C4-2B (cell line): Measurements from ENCODE around the gene RORB.
"Not testable (repeated sequence)": the region's sequence is repeated elsewhere in the genome, so short reads cannot be mapped to it uniquely, and the experiment has no call there.

Source experiments
- H3K27ac ChIP-seq: fragments of 450-650 bp; 2 replicates; pipeline ENCODE4 v1.5.1; 2017
- CTCF ChIP-seq: fragments of 450-650 bp; conservative IDR thresholded peaks from 2 replicates; pipeline ENCODE4 v1.5.1; 2017; ENCODE audit warnings: mild to moderate bottlenecking
- ZFX ChIP-seq: fragments of 450-650 bp; IDR thresholded peaks from 2 replicates; pipeline ENCODE4 v1.6.1; 2017

The RORB gene

GRCh38 chr9:74528207-74528606, 31.1 kb downstream of the RORB start:
- TF ChIP-seq CTCF: no peak
- TF ChIP-seq ZFX: no peak
- no peak overlapping the region for H3K27ac ChIP-seq

DNA sequence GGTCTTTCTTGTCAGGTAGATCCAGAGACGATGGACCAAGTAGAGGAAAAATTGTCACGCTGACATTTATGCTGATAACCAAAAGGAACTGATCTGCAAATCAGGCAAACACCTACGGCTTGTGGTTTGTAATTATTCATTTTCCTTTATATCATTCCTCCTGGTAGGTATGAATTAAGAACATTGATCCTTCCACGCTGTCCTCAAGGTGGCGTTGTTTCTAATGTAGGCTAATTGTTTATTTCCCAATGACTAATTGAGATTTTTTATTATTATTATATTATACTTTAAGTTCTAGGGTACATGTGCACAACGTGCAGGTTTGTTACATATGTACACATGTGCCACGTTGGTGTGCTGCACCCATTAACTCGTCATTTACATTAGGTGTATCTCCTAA, 33.3 kb downstream of the RORB start:
- not testable (repeated sequence) for H3K27ac ChIP-seq
- TF ChIP-seq CTCF: peak; percentile 50

GRCh38 chr9:74533253-74533652, 36.1 kb downstream of the RORB start:
- no peak overlapping the region for H3K27ac ChIP-seq
- TF ChIP-seq ZFX (no peak), CTCF (no peak)

- TF ChIP-seq ZFX: no peak
- no peak overlapping the region for H3K27ac ChIP-seq
These were observed 37.7 kb downstream of the RORB start for GRCh38 chr9:74534841-74535240.

GRCh38 chr9:74543145-74543544, 46.0 kb downstream of the RORB start:
- H3K27ac ChIP-seq: no peak overlapping the region
- TF ChIP-seq ZFX (no peak), CTCF (no peak)

- no peak for TF ChIP-seq CTCF
- no peak for TF ChIP-seq ZFX
These were observed 54.1 kb downstream of the RORB start for GRCh38 chr9:74551266-74551665.

DNA sequence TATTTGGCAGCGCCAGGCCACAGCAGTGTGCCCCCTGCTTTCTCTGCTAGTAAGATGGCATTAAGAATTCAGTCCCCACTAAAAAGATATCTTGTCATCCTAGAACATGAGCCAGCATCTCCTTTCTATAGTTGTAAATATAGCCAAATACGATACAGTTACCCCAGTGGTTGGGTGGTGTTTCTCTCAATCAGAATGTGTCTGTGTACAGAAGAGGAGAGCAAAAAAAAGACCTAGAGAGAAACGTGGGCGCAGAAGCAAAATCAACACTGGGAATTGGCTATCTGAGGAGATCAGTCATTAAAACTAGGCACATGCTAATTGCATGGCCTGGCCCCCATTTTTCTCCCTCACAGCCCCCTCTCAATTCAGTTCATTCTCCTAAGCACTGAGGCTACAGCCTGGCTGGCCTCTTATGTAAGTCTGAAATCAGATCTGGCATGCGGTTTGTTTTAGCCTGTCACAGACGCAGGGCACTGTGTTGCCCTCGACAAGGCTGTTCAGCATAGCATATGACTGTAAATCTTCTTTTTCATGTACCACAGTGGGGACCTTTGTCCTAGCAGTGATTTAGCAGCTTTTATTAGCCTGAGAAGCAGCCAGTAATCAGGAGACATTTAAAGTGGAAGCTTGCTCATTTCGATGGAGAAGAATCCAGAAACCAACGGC, 57.8 kb downstream of the RORB start:
- TF ChIP-seq CTCF (no peak), ZFX (no peak)
- no peak overlapping the region for H3K27ac ChIP-seq

More at GRCh38 chr9:74551266-74551665, 54.1 kb downstream of the RORB start:
- H3K27ac ChIP-seq: no peak overlapping the region

DNA sequence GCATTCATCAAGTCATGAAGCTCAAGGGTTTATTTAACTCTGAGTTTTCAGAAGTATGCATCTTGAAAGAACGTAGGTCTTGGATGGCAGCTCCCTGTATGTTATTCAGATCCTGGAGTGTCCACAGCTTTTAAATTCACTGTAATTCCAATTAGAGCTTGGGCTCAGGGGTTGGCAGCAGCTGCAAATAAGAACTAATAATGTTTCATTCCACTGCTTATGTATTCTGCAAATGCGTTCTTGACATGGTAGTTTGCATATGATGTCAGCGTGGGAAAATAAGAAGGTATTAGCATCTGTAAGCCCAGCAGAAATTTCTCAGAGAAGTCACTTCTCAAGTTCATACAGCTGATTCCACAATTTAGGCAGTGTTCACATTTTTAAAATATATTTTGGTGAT, 58.4 kb downstream of the RORB start:
- no peak for TF ChIP-seq CTCF
- no peak for TF ChIP-seq ZFX
- H3K27ac ChIP-seq: no peak overlapping the region
